ENCODE measurements around the gene DAP. TPM values are rescaled to one million over a fixed set of nuclear protein-coding genes. Genes with fewer than 3 reads are reported as not detected.

DAP gene
- total and polyA plus RNA-seq, 2 of the 13 experiments (the other 11 are each of a cell fraction or from before 2014, with no cell fraction given), result 22.0 to 57.5 TPM

GRCh38 chr5:10760096-10760920, 726 bp downstream of the DAP start (continued):
- TF ChIP-seq ZHX1 (CRISPR knock-in tag; IDR thresholded peaks at IDR 0.05; ENCODE audit: low read depth) (peak; percentile 39; the same call in 1 of the 2 replicates), SAFB2 (CRISPR knock-in tag; IDR thresholded peaks at IDR 0.05; ENCODE audit: borderline replicate concordance, low read depth) (no peak), ZNF557 (CRISPR knock-in tag; IDR thresholded peaks at IDR 0.05) (no peak), RORA (CRISPR knock-in tag; IDR thresholded peaks at IDR 0.05) (no peak), ZMAT3 (CRISPR knock-in tag; conservative IDR thresholded peaks at IDR 0.05) (no peak), ZNF850 (CRISPR knock-in tag; conservative IDR thresholded peaks at IDR 0.05) (no peak), ZKSCAN5 (CRISPR knock-in tag; IDR thresholded peaks at IDR 0.05) (no peak), ZNF777 (CRISPR knock-in tag; IDR thresholded peaks at IDR 0.05) (no peak), SATB2 (CRISPR knock-in tag; IDR thresholded peaks at IDR 0.05) (no peak), ETV6 (CRISPR knock-in tag; conservative IDR thresholded peaks at IDR 0.05) (no peak), MAFK (conservative IDR thresholded peaks at IDR 0.05 in 1 of 2, IDR thresholded peaks at IDR 0.05 in 1 of 2; ENCODE audit: low read length in 2 of 2) (no peak), ZNF883 (CRISPR knock-in tag; IDR thresholded peaks at IDR 0.05; ENCODE audit: not compliant biosample characterization) (no peak), CENPT (CRISPR knock-in tag; IDR thresholded peaks at IDR 0.05; ENCODE audit: low read depth) (no peak), AGO2 (optimal IDR thresholded peaks at IDR 0.05; ENCODE audit: low read depth, low read length) (peak; percentile 85), E2F5 (CRISPR knock-in tag; conservative IDR thresholded peaks at IDR 0.05) (no peak), ARHGAP35 (CRISPR knock-in tag; IDR thresholded peaks at IDR 0.05; ENCODE audit: borderline replicate concordance) (no peak), TRIM24 (CRISPR knock-in tag; IDR thresholded peaks at IDR 0.05) (no peak), HDAC1 (CRISPR knock-in tag; IDR thresholded peaks at IDR 0.05) (peak; percentile 11; the same call in 1 of the 2 replicates), ZMYM4 (CRISPR knock-in tag; IDR thresholded peaks at IDR 0.05) (no peak), ZNF274 (CRISPR knock-in tag; IDR thresholded peaks at IDR 0.05) (no peak), NR3C1 (CRISPR knock-in tag; IDR thresholded peaks at IDR 0.05) (no peak), ZNF790 (CRISPR knock-in tag; IDR thresholded peaks at IDR 0.05; ENCODE audit: borderline replicate concordance) (no peak)

All from HepG2 (cell line).